ENCODE data around the gene TRIM62. TPM values are rescaled to one million over a fixed set of nuclear protein-coding genes. Genes with fewer than 3 reads are reported as not detected.

Gene TRIM62
- total RNA-seq, 6 experiments from 2014 or later = 6.2 to 7.9 (median 7.1) TPM

GRCh38 chr1:33206340-33206739 is 24.5 kb upstream of the TRIM62 start:
- Mint-ChIP-seq H3K4me3 (no peak overlapping the region), H3K27ac (no peak overlapping the region), H3K4me1 (ENCODE audit: low read depth) (no peaks in the 10 kb centered on the region), H3K27me3 (ENCODE audit: insufficient read depth) (peaks cover 22% of the 10 kb centered on the region), H3K36me3 (ENCODE audit: low read depth) (no peaks in the 10 kb centered on the region), H3K9me3 (no peaks in the 10 kb centered on the region; the same call in 1 of the 2 replicates)
- no peak for DNase-seq
- no peak for TF ChIP-seq CTCF (IDR thresholded peaks at IDR 0.05)

GRCh38 chr1:33195556-33195955 is 13.7 kb upstream of the TRIM62 start:
- peaks cover 22% of the 10 kb centered on the region for H3K27me3 Mint-ChIP-seq (ENCODE audit: insufficient read depth)

GRCh38 chr1:33191731-33192275 is 10.0 kb upstream of the TRIM62 start:
- no peak for TF ChIP-seq CTCF (IDR thresholded peaks at IDR 0.05)
- no peak overlapping the region for H3K4me3 Mint-ChIP-seq
- peaks cover 5% of the 10 kb centered on the region for H3K27me3 Mint-ChIP-seq (ENCODE audit: insufficient read depth)
- no peaks in the 10 kb centered on the region for H3K36me3 Mint-ChIP-seq (ENCODE audit: low read depth)
- no peaks in the 10 kb centered on the region for H3K9me3 Mint-ChIP-seq
- peaks cover 10% of the 10 kb centered on the region for H3K4me1 Mint-ChIP-seq (ENCODE audit: low read depth)
- no peak overlapping the region for H3K27ac Mint-ChIP-seq
- DNase-seq = no peak

More at GRCh38 chr1:33195556-33195955, 13.7 kb upstream of the TRIM62 start:
- Mint-ChIP-seq H3K36me3 (ENCODE audit: low read depth) (no peaks in the 10 kb centered on the region), H3K4me1 (ENCODE audit: low read depth) (no peaks in the 10 kb centered on the region), H3K9me3 (no peaks in the 10 kb centered on the region; the same call in 1 of the 2 replicates), H3K27ac (no peak overlapping the region), H3K4me3 (no peak overlapping the region)
- no peak for TF ChIP-seq CTCF (IDR thresholded peaks at IDR 0.05)
- DNase-seq = no peak

- Mint-ChIP-seq H3K4me1 (ENCODE audit: low read depth) (peaks cover 10% of the 10 kb centered on the region), H3K27me3 (ENCODE audit: insufficient read depth) (peaks cover 5% of the 10 kb centered on the region), H3K4me3 (no peak overlapping the region), H3K36me3 (ENCODE audit: low read depth) (no peaks in the 10 kb centered on the region), H3K9me3 (no peaks in the 10 kb centered on the region), H3K27ac (no peak overlapping the region)
- TF ChIP-seq CTCF (IDR thresholded peaks at IDR 0.05) = no peak
- DNase-seq = no peak
These were observed 8.9 kb upstream of the TRIM62 start for GRCh38 chr1:33190701-33191100.

GRCh38 chr1:33188572-33189275 is 6.9 kb upstream of the TRIM62 start:
- H3K27ac Mint-ChIP-seq = no peak overlapping the region
- no peaks in the 10 kb centered on the region for H3K36me3 Mint-ChIP-seq (ENCODE audit: low read depth)
- peaks cover 10% of the 10 kb centered on the region for H3K4me1 Mint-ChIP-seq (ENCODE audit: low read depth)
- no peak for DNase-seq
- H3K4me3 Mint-ChIP-seq = no peak overlapping the region
- no peak for TF ChIP-seq CTCF (IDR thresholded peaks at IDR 0.05)
- peaks cover 7% of the 10 kb centered on the region for H3K27me3 Mint-ChIP-seq (ENCODE audit: insufficient read depth)
- H3K9me3 Mint-ChIP-seq = no peaks in the 10 kb centered on the region

All from HFFc6 (cell line).